ENCODE measurements around the gene HOXD1.
A peak's percentile ranks its signal among the peaks of the same experiment; 100 is the strongest.

HOXD1 gene

GRCh38 chr2:176187899-176188773 lies at the start of gene HOXD1:
Gene HOXD1, plus strand, starts transcription at chr2:176188668. Its CDS starts 134 bp downstream, at chr2:176188802.
- DNase-seq (ENCODE audit: low spot score) = peak; percentile 48

- no peak for DNase-seq (ENCODE audit: low spot score)
Observed at GRCh38 chr2:176138923-176139660, 49.4 kb upstream of the HOXD1 start.

- DNase-seq (ENCODE audit: low spot score) = no peak
Observed at GRCh38 chr2:176139661-176140512, 48.6 kb upstream of the HOXD1 start.

GRCh38 chr2:176140513-176141317 lies 47.8 kb upstream of the HOXD1 start:
- peak; percentile 58 for DNase-seq (ENCODE audit: low spot score)

DNA sequence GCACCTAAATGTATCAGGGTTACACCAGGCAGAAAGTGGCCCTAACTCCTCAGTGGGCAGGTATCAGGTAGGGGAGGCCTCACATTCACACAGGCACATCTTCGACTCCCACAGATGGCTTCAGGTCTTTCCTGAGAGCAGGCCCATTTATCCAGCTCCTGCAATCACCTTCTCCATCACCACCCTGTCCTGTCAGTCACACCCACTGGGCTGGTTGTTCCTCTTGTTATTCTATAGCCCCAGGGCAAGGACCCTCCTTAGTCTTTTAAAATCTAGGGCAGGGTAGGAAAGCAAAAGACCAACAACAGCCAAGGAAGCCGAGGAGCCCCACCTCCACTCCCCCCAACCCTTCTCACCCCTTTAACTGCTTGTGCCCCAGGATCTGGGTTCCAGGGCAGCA lies 46.2 kb upstream of the HOXD1 start:
- DNase-seq (ENCODE audit: low spot score) = no peak

DNA sequence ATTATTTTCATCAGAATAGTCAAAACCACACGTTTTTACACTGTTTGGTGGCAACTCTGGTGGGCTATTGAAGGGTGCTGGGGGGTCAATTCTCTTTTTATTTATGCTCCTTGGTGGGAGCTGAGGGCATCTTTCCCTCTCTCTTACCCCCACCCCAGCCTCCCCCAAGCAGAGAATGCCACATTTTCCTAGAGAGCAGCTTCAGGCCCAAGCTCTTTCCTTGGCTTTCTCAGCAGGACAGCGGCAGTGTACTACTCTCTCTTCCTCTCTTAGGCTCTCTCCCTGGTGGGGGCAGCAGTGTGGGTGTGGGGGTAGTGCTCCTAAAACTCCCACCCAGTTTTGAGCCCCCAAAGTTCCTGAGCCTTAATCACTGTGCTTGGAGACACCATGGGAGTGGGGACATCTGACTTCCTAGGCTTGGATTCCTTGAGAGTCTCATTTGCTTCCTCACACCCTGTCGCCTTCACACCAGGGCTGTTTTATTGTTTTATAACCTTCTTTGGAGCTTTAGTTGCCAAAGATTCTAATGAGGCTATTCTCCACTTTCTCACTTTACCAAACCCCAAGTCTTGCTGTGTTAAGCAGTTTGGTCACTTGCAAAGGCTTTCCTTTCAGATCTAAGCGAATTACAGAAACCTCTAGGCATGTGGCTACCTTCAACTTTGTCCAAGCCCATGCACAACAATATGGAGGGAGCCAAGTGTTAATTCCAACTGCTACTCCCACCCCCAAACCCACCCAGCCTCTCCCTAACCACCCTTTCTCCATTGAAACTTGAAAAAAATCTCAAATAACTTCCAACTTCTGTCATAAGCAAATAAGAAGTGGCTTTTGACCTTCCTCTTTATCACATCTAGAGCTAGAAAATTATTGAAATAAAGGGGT lies 43.1 kb upstream of the HOXD1 start:
- no peak for DNase-seq (ENCODE audit: low spot score)

DNA sequence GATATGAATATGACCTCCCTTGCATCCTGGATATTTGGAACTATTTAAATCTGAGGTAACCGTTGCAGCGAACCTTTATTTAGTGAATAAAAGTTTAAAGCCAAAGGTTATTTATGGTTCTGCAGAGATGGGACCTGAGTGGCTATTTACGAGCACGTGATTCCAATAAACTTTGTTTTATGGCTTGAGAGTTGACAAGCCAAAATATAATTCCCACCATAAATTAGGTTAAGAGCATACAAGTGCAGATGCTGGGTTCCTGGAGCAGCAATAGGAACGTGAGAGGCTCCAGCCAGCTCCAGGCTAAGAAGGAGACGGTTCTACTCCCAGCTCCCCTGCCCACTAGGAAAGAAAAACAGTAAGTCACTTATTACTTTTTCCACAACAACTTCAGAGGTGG lies 42.4 kb upstream of the HOXD1 start:
- no peak for DNase-seq (ENCODE audit: low spot score)

GRCh38 chr2:176146645-176147044 lies 41.8 kb upstream of the HOXD1 start:
- DNase-seq (ENCODE audit: low spot score) = no peak

- DNase-seq (ENCODE audit: low spot score) = no peak
Observed at GRCh38 chr2:176147210-176147799, 41.2 kb upstream of the HOXD1 start.

DNA sequence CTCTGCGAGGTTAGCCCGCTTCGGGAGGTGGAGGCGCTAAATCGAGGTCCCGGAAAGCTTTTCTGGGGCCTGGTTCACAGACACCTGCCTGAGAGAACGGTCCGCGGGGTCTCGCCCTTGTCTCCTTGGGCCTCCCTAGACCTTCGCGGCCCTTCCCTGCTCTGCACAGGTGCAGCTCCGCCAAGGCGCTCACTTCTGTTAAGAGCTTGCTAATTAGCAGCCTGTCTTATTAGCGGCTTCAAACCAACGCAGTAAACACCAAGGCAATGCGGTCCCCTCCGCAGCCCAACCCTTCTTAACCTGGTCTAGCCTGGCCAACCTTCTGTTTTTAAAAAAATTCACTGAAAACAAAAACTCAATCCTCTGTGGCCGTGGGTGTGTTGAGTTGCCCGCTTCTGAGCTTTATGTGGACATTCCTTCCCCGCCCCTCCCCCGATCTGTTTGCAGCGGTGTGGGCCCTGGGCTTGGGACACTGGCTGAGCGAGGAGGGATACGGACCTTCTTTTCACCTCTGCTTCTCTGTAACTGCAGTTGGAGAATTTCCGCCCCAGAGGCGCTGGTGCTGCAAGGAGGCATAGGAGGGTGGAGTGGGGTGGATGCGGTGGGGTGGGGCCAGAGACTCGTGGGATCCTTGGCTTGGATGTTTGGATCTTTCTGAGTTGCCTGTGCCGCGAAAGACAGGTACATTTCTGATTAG lies 40.5 kb upstream of the HOXD1 start:
- no peak for DNase-seq (ENCODE audit: low spot score)

GRCh38 chr2:176148751-176149421 lies 39.6 kb upstream of the HOXD1 start:
- DNase-seq (ENCODE audit: low spot score) = no peak

- no peak for DNase-seq (ENCODE audit: low spot score)
Observed at GRCh38 chr2:176149481-176149938, 39.0 kb upstream of the HOXD1 start.

DNA sequence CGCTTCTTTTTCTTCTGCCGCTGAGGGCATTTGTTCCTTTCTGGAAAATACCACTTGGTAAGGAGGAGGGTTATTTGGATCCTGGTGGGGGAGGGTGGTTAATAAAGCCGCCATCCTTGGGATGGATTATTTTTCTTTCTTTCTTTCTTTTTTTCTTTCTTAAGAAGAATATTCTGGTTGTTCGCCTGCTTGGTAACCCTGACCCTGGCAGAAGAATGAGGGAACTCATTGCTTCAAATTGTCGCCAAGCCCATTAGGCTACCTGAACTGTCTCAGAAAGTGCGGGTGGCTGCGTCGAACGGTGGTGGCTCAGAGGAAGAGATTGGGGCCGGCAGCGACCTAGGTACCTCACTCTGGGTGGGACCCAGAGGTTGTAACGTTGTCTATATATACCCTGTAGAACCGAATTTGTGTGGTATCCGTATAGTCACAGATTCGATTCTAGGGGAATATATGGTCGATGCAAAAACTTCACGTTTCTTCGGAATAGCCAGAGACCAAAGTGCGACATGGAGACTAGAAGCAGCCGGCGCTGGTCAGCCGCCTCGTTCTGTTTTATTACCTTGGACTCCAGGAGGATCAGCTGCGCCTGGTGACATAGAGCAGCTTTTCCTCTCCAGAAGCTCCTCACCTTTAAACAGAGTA lies 38.4 kb upstream of the HOXD1 start:
- DNase-seq (ENCODE audit: low spot score) = no peak

DNA sequence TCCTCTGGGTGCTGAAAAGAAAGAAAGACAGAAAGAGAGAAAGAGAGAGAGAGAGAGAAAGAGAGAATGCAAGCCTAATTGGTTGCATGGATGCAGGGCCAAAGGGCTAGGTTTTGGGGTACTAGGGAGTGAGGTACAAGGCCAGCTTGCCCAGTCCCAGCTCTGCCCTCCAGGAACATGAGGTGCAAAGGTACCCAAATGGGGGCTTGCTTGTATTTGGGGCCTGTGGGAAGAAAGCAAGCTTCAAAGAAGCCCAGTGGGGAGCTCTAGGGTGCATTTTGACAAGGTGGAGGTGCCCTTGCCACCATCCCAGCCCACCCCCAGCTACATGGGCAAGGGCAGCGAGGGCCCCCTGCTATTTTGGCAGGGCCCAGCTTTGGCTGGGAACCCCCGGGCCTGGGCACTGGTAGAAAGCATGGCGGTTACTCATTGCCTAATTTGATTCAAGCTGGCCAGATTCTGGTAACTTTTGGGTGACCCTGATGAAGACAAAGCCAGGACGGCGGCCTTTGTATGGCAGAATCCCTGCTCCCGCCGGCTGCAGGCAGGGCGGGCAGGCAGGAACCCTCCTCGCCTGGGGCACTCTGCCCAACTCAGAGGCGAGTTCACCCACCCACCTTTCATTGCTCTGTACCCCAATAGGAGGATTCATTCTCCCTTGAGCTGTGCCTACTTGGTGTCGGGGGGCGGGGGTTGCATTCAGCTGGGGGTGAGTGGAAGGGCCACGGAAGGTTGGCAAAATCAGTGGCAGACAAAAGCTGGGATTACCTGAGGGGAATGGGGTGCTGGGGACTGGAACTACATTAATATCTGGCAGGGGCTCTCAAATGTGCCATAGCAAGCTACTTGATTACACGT lies 37.7 kb upstream of the HOXD1 start:
- DNase-seq (ENCODE audit: low spot score) = no peak

- DNase-seq (ENCODE audit: low spot score) = no peak
Observed at GRCh38 chr2:176151442-176152287, 36.8 kb upstream of the HOXD1 start, which contains the start of gene HOXD4. Gene HOXD4, plus strand, starts transcription at chr2:176151550. Its CDS starts 84 bp downstream, at chr2:176151634.

All from Ammon's horn (tissue), 1 donor.